Astrocyte of the hippocampus (primary cell): Measurements from ENCODE around the gene TSEN15.
"Not testable (repeated sequence)": the region's sequence is repeated elsewhere in the genome, so short reads cannot be mapped to it uniquely, and the experiment has no call there.

Source experiments
- DNase-seq: peaks from one replicate; pipeline ENCODE4 v3.0.0; 2011; ENCODE audit warnings: low read depth, low spot score

TSEN15 gene

DNA sequence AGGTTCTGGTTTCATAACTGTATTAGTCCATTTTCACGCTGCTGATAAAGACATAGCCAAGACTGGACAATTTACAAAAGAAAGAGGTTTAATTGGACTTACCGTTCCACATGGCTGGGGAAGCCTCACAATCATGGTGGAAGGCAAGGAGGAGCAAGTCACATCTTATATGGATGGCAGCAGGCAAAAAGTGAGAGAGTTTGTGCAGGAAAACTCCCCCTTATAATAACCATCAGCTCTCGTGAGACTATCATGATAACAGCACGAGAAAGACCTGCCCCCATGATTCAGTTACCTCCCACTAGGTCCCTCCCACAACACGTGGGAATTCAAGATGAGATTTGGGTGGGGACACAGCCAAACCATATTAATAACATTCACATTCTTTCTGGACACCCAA lies 45.0 kb downstream of the TSEN15 start:
- DNase-seq = not testable (repeated sequence)

DNA sequence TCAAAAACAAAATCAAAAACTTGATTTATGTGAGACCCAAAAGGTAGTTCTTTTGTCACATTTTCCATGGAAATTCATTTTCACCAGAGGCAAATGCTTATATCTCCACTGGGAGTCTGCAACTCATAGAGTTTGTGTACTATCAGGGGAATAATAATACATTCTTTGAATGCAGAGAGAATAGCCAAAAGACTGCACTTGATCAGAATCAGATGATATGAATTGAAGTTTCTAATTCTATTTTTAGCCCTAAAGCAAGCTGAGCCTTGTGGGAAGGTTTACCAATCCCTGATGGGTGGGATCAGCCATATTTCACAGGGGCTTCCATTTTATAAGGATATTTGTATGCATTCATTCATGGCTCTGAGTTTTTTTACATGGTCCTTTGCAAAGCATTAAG lies 49.6 kb downstream of the TSEN15 start:
- DNase-seq = no peak

DNA sequence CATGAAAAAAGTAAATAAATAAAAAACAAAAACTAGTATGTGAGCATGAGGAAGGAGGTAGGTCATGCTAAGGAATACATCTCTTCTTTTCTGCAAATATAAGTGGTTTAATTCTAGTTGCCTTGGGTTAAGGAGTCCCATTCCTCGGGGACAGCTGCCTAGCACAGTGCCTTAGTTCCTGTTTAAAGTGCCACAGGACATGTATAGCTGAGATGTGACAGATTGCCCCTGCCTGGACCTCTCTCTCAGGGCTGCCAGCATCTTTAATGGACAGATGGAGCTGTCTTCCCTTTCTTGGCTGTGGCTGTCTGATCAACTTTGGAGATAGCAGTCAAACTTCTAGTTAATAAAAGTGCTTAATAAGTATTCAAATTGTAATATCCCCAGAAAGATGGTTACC lies 50.0 kb downstream of the TSEN15 start:
- DNase-seq = no peak

DNA sequence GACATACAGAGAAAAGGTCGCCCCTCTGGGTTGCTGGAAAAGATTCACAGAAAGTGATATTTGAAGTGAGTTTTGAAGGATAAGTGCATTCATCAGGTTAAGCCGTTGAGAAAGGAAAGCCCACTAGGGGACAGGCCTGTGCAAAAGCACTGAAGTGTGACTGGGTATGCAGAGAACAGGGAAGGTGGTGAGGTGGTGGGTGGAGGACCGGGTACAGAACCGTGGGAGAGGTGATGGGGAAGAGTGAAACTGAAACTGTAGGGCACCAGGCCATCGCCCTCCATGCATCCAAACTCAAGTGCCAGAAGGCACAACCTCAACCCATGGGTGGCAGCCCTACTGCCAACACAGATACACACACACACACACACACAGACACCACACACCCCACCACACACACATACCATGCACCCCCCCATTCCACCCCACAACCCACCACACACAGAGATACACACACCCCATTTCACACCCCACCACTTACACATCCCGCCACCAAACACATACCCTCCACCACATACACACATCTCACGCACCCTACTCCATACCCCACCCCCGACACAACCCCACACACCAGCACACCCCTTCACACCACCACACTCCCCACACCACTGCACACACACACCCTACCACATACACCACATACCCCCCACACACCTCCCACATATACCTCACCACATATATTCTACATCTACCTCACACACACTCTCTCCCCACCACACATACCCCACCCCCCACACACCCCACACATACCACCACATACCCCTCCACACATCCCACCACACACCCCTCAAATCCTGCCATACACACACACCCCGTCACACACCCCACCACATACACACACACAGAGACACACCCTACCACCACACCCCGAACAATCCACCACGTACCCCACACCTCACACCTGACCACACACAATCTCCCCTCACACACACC lies 59.0 kb downstream of the TSEN15 start:
- no peak for DNase-seq

- no peak for DNase-seq
Measured at GRCh38 chr1:184112176-184112948, 60.8 kb downstream of the TSEN15 start.

DNA sequence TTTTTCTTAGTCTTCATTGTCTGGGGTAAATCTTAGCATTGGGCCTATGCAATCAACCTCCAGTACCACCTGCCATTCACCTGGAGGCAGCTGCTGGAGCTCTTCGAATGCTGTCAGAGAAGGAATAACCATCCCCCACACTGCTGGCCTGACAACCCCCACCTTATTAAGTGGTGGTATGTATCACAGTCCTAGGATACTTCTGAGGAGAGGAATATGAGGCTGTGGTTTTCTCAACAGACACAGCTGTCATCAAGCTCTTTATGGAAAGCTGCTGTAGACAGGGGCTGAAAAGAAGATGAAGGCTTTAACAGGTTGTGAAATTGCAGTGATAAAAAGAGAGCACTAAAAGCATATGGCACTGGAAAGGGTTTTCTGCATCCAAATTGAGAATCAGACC lies 61.7 kb downstream of the TSEN15 start:
- no peak for DNase-seq

DNA sequence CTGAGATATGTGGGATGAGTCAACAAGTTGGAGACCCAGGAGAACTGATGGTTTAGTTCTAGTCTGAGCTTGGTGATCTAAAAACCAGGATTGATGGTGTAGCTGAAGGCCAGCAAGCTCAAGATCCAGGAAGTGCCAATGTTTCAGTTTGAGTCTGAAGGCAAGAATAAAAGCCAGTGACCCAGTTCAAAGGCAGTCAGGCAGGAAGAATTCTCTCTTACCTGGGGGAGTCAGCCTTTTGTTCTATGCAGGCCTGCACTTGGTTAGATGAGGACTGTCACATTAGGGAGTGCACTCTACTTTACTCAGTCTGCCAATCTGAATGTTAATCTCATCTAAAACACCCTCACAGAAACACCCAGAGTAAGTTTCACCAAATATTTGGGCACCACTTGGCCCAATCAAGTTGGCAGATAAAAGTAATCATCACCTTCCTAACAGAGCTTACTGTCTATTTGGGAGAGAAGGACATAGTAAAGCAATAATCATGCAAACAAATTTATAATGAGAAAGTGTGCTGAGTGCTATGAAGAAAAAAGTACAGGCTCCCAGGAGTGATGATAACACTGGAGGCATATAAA lies 63.4 kb downstream of the TSEN15 start:
- DNase-seq = no peak

DNA sequence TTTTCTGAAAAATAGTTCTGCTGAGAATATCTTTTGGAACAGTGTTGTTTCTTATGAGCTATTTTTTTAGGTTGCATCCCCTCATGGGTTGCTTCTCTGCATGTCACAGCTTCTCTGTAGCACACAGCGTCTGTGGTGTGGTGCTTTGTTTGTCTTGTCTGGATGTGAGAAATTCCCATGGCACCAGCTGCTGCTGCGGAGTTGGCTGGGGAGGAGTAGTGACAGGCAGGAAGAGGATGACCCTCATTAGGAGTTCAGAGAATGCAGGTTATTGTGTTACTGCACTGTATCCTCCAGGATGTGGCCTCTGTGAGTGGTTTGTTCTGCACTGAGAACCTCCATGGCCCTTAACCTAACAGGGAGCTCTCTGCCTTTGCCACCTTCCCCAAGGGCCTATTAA lies 64.8 kb downstream of the TSEN15 start:
- DNase-seq = no peak

DNA sequence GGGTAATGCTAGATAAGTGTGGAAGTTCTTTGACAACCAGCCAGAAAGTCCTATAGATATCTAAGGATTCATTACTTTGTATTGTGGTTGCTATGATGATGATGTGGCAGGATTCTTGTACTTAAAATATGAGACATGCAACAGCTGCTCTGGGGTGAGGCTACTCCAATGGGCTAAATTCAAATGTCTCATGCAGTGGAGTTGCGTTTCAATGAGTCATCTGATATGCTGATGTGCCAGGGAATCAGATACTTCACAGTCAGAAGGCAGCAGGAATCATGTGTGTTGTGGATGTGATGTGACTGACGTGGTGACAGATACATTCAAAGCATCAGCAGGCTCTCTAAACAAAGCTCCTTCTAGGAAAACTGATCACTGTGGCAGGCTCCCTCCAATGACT lies 66.5 kb downstream of the TSEN15 start:
- DNase-seq = peak; percentile 60
